HepG2 (cell line): ENCODE results near the gene TCOF1. TPM values are rescaled to one million over a fixed set of nuclear protein-coding genes. Genes with fewer than 3 reads are reported as not detected.

Experiments
- CENPT ChIP-seq: sonication (generic); formaldehyde crosslinking; IDR thresholded peaks from 2 replicates; pipeline ENCODE4 v1.8.0; 2022; ENCODE audit warnings: low read depth, mild to moderate bottlenecking, moderate library complexity, missing genetic modification reagents
- GTF2F1 ChIP-seq: fragments of 150-350 bp; IDR thresholded peaks from 2 replicates; pipeline ENCODE4 v1.6.1; 2014; ENCODE audit warnings: low read length
- HMG20B ChIP-seq: conservative IDR thresholded peaks from 2 replicates; pipeline ENCODE4 v1.6.1; 2016; ENCODE audit warnings: missing genetic modification reagents, missing compliant biosample characterization
- NFKB2 ChIP-seq: sonication (generic); formaldehyde crosslinking; IDR thresholded peaks from 2 replicates; pipeline ENCODE4 v1.4.0; 2020; ENCODE audit warnings: missing genetic modification reagents, borderline replicate concordance
- SETDB1 ChIP-seq: sonication (generic); formaldehyde crosslinking; IDR thresholded peaks from 2 replicates; pipeline ENCODE4 v1.5.1; 2020; ENCODE audit warnings: missing genetic modification reagents, mild to moderate bottlenecking, borderline replicate concordance
- ZBTB3 ChIP-seq: sonication (generic); formaldehyde crosslinking; IDR thresholded peaks from 2 replicates; pipeline ENCODE4 v1.4.0; 2020; ENCODE audit warnings: low read depth, mild to moderate bottlenecking, moderate library complexity, missing genetic modification reagents, borderline replicate concordance
- ZNF317 ChIP-seq: sonication (generic); formaldehyde crosslinking; IDR thresholded peaks from 2 replicates; pipeline ENCODE4 v1.5.0; 2020; ENCODE audit warnings: mild to moderate bottlenecking, missing genetic modification reagents
- ZNF564 ChIP-seq: sonication (generic); formaldehyde crosslinking; IDR thresholded peaks from 2 replicates; pipeline ENCODE4 v1.8.1; 2023; ENCODE audit warnings: mild to moderate bottlenecking, missing genetic modification reagents
- ZNF720 ChIP-seq: sonication (generic); formaldehyde crosslinking; IDR thresholded peaks from 2 replicates; pipeline ENCODE4 v1.4.0; 2020; ENCODE audit warnings: missing genetic modification reagents
- ZNF746 ChIP-seq: sonication (generic); formaldehyde crosslinking; IDR thresholded peaks from 2 replicates; pipeline ENCODE4 v1.8.0; 2022; ENCODE audit warnings: mild to moderate bottlenecking, missing genetic modification reagents
- ZNF75D ChIP-seq: sonication (generic); formaldehyde crosslinking; IDR thresholded peaks from 2 replicates; pipeline ENCODE4 v1.8.1; 2023; ENCODE audit warnings: missing genetic modification reagents, mild to moderate bottlenecking, borderline replicate concordance
- ZSCAN31 ChIP-seq: sonication (generic); formaldehyde crosslinking; IDR thresholded peaks from 2 replicates; pipeline ENCODE4 v1.5.0; 2020; ENCODE audit warnings: low read depth, mild to moderate bottlenecking, missing genetic modification reagents
- ZSCAN9 ChIP-seq: IDR thresholded peaks from 2 replicates; pipeline ENCODE4 v1.6.1; 2016; ENCODE audit warnings: borderline replicate concordance
- polyA plus RNA-seq, 8 experiments: library from polyadenylated mRNA; depleted of rRNA in 3 of 8; stranded (reverse) in 7 of 8; unstranded in 1 of 8; fragments of >200 nt; fragmentation: Illumina TruSeq in 4 of 8; extraction: Trizol in 4 of 8; gene quantifications; 2 replicates each; pipeline versions ENCODE4 v1.2.1 to v1.2.3, GENCODE V29; 2011 to 2016; ENCODE audit warnings: low read depth in 4 of 8, missing spikeins in 1 of 8, mixed read lengths in 1 of 8; ENCODE audit not compliant: insufficient read depth in 1 of 8
- total RNA-seq, 5 experiments: library from RNA; depleted of rRNA; stranded (reverse); fragments of >200 nt; fragmentation: Illumina TruSeq; extraction: Trizol; gene quantifications; 2 replicates each; pipeline ENCODE4 v1.2.3, GENCODE V29; 2016; ENCODE audit warnings: low read depth in 1 of 5
- TF ChIP-seq, protein P1 (sequence below): sonication (generic); formaldehyde crosslinking; IDR thresholded peaks from 2 replicates; pipeline ENCODE4 v1.8.0; 2022; ENCODE audit warnings: missing genetic modification reagents, mild to moderate bottlenecking, inconsistent platforms, borderline replicate concordance
- TF ChIP-seq, protein P2 (sequence below): sonication (generic); formaldehyde crosslinking; IDR thresholded peaks from 2 replicates; pipeline ENCODE4 v1.4.0; 2020; ENCODE audit warnings: mild to moderate bottlenecking, missing genetic modification reagents
- TF ChIP-seq, protein P3 (sequence below): sonication (generic); formaldehyde crosslinking; IDR thresholded peaks from 2 replicates; pipeline ENCODE4 v1.4.0; 2020; ENCODE audit warnings: missing genetic modification reagents, mild to moderate bottlenecking, borderline replicate concordance

Gene TCOF1
- total and polyA plus RNA-seq, 2 of the 13 experiments (the other 11 are each of a cell fraction or from before 2014, with no cell fraction given) = 10.1 to 41.6 TPM

GRCh38 chr5:150357326-150358260 is at the start of gene TCOF1 (continued):
- peak; percentile 23; the same call in 1 of the 2 replicates for TF ChIP-seq ZNF564 (CRISPR knock-in tag)
- TF ChIP-seq, protein P1, sequence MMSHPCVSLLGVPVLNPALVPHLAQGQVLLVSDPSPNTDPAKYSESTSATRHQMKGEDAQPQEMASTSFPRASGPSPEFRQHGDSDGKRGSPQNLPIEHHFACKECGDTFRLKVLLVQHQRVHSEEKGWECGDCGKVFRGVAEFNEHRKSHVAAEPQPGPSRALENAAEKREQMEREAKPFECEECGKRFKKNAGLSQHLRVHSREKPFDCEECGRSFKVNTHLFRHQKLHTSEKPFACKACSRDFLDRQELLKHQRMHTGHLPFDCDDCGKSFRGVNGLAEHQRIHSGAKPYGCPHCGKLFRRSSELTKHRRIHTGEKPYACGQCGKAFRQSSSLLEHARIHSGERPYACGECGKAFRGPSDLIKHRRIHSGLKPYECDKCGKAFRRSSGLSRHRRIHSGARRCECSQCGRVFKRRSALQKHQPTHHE = no peak
- TF ChIP-seq ZNF75D = no peak
- TF ChIP-seq GTF2F1 = no peak
- no peak for TF ChIP-seq HMG20B (CRISPR knock-in tag)
- TF ChIP-seq NFKB2 (CRISPR knock-in tag) = no peak
- no peak for TF ChIP-seq ZNF746 (CRISPR knock-in tag)
- TF ChIP-seq ZSCAN9 (CRISPR knock-in tag) = no peak; the same call in 1 of the 2 replicates
- TF ChIP-seq ZNF720 = no peak
- TF ChIP-seq, protein P2, sequence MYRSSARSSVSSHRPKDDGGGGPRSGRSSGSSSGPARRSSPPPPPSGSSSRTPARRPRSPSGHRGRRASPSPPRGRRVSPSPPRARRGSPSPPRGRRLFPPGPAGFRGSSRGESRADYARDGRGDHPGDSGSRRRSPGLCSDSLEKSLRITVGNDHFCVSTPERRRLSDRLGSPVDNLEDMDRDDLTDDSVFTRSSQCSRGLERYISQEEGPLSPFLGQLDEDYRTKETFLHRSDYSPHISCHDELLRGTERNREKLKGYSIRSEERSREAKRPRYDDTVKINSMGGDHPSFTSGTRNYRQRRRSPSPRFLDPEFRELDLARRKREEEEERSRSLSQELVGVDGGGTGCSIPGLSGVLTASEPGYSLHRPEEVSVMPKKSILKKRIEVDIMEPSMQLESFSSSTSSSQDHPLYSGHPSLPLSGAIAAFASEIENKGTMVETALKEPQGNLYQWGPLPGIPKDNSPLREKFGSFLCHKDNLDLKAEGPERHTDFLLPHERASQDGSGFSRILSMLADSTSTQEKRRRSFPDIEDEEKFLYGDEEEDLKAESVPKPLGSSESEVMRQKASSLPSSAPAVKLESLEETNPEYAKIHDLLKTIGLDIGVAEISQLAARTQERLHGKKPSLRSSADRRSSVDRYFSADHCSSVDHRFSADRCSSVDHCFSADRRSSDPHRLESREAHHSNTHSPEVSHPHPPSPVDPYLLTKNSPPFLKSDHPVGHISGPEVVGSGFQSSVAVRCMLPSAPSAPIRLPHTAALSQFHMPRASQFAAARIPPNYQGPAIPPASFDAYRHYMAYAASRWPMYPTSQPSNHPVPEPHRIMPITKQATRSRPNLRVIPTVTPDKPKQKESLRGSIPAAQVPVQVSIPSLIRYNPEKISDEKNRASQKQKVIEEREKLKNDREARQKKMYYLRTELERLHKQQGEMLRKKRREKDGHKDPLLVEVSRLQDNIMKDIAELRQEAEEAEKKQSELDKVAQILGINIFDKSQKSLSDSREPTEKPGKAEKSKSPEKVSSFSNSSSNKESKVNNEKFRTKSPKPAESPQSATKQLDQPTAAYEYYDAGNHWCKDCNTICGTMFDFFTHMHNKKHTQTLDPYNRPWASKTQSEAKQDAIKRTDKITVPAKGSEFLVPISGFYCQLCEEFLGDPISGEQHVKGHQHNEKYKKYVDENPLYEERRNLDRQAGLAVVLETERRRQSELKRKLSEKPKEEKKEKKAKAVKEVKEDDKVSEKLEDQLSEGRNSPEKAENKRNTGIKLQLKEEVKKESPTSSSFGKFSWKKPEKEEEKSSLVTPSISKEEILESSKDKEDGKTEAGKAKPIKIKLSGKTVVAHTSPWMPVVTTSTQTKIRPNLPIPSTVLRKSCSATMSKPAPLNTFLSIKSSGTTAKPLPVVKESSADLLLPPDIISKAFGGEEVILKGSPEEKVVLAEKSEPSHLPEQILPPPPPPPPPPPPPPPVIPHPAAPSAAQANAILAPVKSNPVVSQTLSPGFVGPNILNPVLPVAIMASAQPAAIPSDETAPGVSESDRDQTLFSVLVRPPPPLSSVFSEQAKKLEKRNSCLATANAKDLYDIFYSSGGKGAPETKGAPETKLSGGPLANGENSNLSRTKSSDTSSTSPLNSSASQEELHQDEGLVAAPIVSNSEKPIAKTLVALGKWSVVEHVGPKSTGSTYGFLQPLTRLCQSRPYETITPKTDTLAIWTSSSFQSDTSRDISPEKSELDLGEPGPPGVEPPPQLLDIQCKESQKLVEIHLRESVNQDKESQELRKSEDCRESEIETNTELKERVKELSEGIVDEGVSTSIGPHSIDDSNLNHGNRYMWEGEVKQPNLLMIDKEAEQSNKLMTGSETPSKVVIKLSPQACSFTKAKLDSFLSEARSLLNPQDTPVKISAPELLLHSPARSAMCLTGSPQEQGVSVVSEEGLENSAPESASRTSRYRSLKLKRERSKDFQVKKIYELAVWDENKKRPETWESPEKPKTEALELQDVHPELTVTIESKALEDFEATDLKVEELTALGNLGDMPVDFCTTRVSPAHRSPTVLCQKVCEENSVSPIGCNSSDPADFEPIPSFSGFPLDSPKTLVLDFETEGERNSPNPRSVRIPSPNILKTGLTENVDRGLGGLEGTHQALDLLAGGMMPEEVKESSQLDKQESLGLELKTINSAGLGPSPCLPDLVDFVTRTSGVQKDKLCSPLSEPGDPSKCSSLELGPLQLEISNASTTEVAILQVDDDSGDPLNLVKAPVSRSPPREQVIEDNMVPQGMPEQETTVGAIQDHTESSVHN (CRISPR knock-in tag) = no peak
- no peak; the same call in 1 of the 2 replicates for TF ChIP-seq ZSCAN31
- no peak for TF ChIP-seq ZBTB3 (CRISPR knock-in tag)
- no peak for TF ChIP-seq SETDB1
- TF ChIP-seq ZNF317 (CRISPR knock-in tag) = no peak
- TF ChIP-seq CENPT (CRISPR knock-in tag) = no peak
- TF ChIP-seq, protein P3, sequence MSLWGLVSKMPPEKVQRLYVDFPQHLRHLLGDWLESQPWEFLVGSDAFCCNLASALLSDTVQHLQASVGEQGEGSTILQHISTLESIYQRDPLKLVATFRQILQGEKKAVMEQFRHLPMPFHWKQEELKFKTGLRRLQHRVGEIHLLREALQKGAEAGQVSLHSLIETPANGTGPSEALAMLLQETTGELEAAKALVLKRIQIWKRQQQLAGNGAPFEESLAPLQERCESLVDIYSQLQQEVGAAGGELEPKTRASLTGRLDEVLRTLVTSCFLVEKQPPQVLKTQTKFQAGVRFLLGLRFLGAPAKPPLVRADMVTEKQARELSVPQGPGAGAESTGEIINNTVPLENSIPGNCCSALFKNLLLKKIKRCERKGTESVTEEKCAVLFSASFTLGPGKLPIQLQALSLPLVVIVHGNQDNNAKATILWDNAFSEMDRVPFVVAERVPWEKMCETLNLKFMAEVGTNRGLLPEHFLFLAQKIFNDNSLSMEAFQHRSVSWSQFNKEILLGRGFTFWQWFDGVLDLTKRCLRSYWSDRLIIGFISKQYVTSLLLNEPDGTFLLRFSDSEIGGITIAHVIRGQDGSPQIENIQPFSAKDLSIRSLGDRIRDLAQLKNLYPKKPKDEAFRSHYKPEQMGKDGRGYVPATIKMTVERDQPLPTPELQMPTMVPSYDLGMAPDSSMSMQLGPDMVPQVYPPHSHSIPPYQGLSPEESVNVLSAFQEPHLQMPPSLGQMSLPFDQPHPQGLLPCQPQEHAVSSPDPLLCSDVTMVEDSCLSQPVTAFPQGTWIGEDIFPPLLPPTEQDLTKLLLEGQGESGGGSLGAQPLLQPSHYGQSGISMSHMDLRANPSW (CRISPR knock-in tag) = no peak
